Measurements from ENCODE around the gene SAE1.

The SAE1 gene

DNA sequence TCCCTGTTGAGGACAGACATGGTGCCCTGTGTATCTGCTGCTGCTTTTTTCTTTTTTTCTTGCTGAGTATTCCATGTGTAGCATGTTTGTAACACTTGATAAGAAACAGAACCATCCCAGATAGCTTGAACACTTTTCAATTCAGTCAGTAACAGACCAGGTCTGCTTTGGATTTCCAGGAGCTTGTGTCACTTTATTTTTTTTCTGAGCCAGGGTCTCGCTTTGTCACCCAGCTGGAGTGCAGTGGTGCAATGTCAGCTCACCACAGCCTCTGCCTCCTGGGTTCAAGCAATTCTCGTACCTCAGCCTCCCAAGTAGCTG, 56.7 kb downstream of the SAE1 start:
- H3K27ac ChIP-seq, result peak overlapping the region; percentile 85; the same call in 1 of the 2 replicates
- TF ChIP-seq, protein P1, sequence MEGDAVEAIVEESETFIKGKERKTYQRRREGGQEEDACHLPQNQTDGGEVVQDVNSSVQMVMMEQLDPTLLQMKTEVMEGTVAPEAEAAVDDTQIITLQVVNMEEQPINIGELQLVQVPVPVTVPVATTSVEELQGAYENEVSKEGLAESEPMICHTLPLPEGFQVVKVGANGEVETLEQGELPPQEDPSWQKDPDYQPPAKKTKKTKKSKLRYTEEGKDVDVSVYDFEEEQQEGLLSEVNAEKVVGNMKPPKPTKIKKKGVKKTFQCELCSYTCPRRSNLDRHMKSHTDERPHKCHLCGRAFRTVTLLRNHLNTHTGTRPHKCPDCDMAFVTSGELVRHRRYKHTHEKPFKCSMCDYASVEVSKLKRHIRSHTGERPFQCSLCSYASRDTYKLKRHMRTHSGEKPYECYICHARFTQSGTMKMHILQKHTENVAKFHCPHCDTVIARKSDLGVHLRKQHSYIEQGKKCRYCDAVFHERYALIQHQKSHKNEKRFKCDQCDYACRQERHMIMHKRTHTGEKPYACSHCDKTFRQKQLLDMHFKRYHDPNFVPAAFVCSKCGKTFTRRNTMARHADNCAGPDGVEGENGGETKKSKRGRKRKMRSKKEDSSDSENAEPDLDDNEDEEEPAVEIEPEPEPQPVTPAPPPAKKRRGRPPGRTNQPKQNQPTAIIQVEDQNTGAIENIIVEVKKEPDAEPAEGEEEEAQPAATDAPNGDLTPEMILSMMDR (conservative IDR thresholded peaks at IDR 0.05), result no peak

DNA sequence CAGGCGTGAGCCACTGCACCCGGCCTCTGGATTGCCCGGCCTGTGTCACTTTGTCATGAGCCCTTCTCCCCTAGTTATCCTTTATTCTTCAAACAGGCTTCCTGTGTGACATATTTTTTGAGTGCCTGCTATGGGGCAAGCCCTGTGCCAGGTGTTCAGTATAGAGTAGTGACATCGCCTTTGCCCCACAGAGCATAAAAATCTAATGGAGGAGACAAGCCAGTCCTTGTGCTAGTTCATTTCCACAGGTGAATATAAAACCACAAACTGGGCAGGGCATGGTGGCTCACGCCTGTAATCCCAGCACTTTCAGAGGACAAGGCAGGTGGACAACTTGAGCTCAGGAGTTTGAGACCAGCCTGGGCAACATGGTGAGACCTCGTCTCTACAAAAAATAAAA, 57.2 kb downstream of the SAE1 start:
- TF ChIP-seq, protein P1 (conservative IDR thresholded peaks at IDR 0.05), result no peak
- peak overlapping the region; percentile 85 for H3K27ac ChIP-seq

DNA sequence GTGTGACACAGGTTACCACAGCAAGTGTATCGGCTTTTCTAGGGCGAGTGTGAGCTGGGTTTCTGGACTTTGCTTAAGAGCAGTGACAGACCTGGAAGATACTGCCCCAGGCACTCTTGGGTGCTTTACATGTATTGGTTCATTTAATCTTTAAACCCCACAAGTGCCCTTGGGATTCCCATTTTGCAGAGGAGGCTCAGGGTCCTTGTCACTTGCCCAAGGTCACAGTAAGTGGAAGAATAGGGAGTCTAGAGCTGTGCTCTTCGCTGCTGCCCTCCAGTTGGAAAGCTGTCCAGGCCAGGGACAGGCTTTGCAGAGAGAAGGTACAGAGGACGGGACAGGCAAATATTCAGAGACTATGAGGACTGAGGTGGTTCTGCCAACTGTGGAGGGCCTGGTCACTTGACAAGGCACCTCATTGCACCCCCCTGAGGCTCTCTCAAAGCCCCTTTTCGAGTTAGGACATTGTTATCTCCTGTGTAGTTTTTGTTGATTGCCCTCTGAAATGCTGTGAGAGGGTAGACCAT, 57.9 kb downstream of the SAE1 start:
- peak overlapping the region; percentile 85 for H3K27ac ChIP-seq

DNA sequence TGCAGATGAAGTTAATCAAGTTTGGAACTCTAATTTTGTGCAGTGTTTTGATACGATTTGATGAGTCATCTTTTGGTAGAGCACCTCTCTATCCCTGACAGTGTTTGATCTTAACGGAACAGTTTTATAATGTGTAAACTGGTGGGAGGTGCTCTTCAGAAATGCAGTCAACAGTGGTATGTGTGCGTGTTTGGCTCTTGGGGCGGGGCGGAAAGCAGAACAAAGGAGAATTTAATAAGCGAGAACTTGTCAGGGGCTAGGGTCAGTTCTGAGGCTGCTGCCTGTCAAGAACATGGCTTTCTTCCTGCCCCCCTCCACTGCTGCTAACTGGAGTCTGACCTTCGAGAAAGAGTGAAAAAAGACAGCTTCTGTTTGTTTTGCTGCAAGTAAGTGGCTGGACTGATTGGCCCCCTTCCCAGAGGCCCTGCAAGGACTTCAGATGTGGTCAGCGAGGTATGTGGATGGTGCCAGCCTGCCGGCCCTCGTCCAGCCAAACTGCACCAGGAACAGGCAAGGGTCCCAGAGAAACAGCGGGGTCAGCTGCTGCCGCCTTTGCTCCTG, 59.6 kb downstream of the SAE1 start:
- TF ChIP-seq, protein P1 (conservative IDR thresholded peaks at IDR 0.05), result no peak
- H3K27ac ChIP-seq, result peak overlapping the region; percentile 85

More for the DNA sequence above, 57.9 kb downstream of the SAE1 start:
- TF ChIP-seq, protein P1 (conservative IDR thresholded peaks at IDR 0.05), result no peak

DNA sequence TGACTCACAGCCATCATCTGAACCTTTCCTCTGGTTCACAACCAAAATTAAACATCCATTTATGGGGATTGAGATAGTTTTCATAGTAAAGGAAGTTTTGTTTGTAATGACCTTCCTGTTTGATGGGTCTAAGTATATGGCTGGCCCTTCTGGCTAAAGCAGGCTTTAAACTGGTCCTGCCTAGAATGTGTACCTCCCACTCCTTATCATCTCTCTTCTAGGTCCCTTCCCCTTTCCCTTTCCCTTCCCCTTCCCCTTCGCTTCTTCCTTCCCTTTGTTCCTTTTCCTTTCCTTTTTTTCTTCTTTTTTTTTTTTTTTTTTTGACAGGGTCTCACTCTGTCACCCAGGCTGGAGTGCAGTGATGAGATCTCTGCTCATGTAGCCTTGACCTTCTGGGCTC, 64.8 kb downstream of the SAE1 start:
- H3K27ac ChIP-seq, result no peak overlapping the region

DNA sequence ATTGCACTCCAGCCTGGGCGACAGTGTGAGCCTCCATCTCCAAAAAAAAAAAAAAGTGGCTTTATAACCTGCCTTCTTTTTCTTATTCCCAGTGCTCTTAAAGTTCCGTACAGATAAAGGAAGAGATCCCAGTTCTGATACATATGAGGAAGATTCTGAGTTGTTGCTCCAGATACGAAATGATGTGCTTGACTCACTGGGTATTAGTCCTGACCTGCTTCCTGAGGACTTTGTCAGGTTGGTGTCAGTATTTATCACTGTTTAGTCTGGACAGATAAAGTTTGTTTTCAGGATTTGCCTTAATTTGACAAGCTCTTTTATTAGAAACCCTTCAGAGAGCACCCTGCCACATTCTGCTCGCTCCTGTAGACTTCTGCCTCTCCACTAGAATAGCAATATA, 66.5 kb downstream of the SAE1 start:
- no peak overlapping the region for H3K27ac ChIP-seq
- TF ChIP-seq, protein P1 (conservative IDR thresholded peaks at IDR 0.05), result no peak

More for the DNA sequence above, 64.8 kb downstream of the SAE1 start:
- TF ChIP-seq, protein P1 (conservative IDR thresholded peaks at IDR 0.05), result no peak

DNA sequence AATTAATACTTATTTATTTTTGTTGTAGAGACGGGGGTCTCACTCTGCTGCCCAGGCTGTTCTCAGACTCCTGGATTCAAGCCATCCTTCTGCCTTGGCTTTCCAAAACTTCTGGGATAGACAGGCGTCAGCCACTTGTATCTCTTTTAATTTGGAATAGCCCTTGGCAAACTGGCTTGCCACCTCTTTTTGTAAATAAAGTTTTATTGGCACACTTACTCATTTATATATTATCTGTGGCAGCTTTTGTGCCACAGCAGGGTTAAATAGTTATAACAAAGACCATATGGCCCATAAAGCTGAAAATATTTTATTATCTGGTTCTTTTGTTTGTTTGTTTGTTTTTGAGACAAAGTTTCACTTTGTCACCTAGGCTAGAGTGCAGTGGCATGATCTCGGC, 69.9 kb downstream of the SAE1 start:
- H3K27ac ChIP-seq, result no peak overlapping the region
- TF ChIP-seq, protein P1 (conservative IDR thresholded peaks at IDR 0.05), result no peak
